H9 (cell line): Measurements from ENCODE around the gene B3GNT7. TPM values are rescaled to one million over a fixed set of nuclear protein-coding genes. Genes with fewer than 3 reads are reported as not detected.

Experiments
- DNase-seq: peaks from one replicate; pipeline ENCODE4 v3.0.0-alpha.2; 2017
- H2AFZ ChIP-seq: one replicate; pipeline ENCODE4 v1.6.1; 2013; ENCODE audit warnings: mild to moderate bottlenecking, low read length, control low read depth, moderate library complexity
- H2AK5ac ChIP-seq: 2 replicates; pipeline ENCODE4 v1.6.1; 2013; ENCODE audit warnings: low read length, control low read depth, mixed read lengths; ENCODE audit not compliant: insufficient read length
- H2BK120ac ChIP-seq: one replicate; pipeline ENCODE4 v1.6.1; 2013; ENCODE audit warnings: low read depth, mild to moderate bottlenecking, low read length, control low read depth, inconsistent platforms; ENCODE audit not compliant: poor library complexity, severe bottlenecking
- H2BK12ac ChIP-seq: 2 replicates; pipeline ENCODE4 v1.6.1; 2013; ENCODE audit warnings: low read length, control low read depth, mixed read lengths, low read depth; ENCODE audit not compliant: insufficient read length
- H2BK15ac ChIP-seq: 2 replicates; pipeline ENCODE4 v1.6.1; 2013; ENCODE audit warnings: low read depth, low read length, control low read depth
- H2BK20ac ChIP-seq: one replicate; pipeline ENCODE4 v1.6.1; 2013; ENCODE audit warnings: low read depth, mild to moderate bottlenecking, low read length, control low read depth, inconsistent platforms; ENCODE audit not compliant: poor library complexity, severe bottlenecking
- H2BK5ac ChIP-seq: 2 replicates; pipeline ENCODE4 v1.6.1; 2013; ENCODE audit warnings: low read length, control low read depth, mixed read lengths; ENCODE audit not compliant: insufficient read length
- H3K14ac ChIP-seq: 2 replicates; pipeline ENCODE4 v1.6.1; 2013; ENCODE audit warnings: low read length, control low read depth; ENCODE audit not compliant: insufficient read depth
- H3K18ac ChIP-seq: 2 replicates; pipeline ENCODE4 v1.6.1; 2013; ENCODE audit warnings: low read depth, mild to moderate bottlenecking, mixed read lengths, low read length, control low read depth; ENCODE audit not compliant: insufficient read length
- H3K23ac ChIP-seq: 2 replicates; pipeline ENCODE4 v1.6.1; 2013; ENCODE audit warnings: low read length, control low read depth, mixed read lengths, low read depth; ENCODE audit not compliant: insufficient read length
- H3K23me2 ChIP-seq: 2 replicates; pipeline ENCODE4 v1.6.1; 2013; ENCODE audit warnings: low read depth, mild to moderate bottlenecking, mixed read lengths, low read length, control low read depth; ENCODE audit not compliant: insufficient read length, poor library complexity, severe bottlenecking
- H3K27ac ChIP-seq: 2 replicates; pipeline ENCODE4 v1.5.1; 2013; ENCODE audit warnings: low read length, control low read depth, mixed read lengths, low read depth; ENCODE audit not compliant: insufficient read length
- H3K27me3 ChIP-seq: 2 replicates; pipeline ENCODE4 v1.6.1; 2013; ENCODE audit warnings: low read length, control low read depth, inconsistent platforms; ENCODE audit not compliant: insufficient read depth
- H3K4ac ChIP-seq: 2 replicates; pipeline ENCODE4 v1.6.1; 2013; ENCODE audit warnings: low read depth, mild to moderate bottlenecking, control low read depth, inconsistent platforms, low read length, moderate library complexity
- H3K4me1 ChIP-seq: 2 replicates; pipeline ENCODE4 v1.6.1; 2013; ENCODE audit warnings: low read length, control low read depth, inconsistent platforms; ENCODE audit not compliant: insufficient read depth
- H3K4me2 ChIP-seq: 2 replicates; pipeline ENCODE4 v1.6.1; 2013; ENCODE audit warnings: low read length, control low read depth, mixed read lengths; ENCODE audit not compliant: insufficient read length, insufficient read depth
- H3K56ac ChIP-seq: 2 replicates; pipeline ENCODE4 v1.6.1; 2013; ENCODE audit warnings: low read depth, mild to moderate bottlenecking, mixed read lengths, low read length, control low read depth; ENCODE audit not compliant: insufficient read length
- H3K79me1 ChIP-seq: 2 replicates; pipeline ENCODE4 v1.6.1; 2013; ENCODE audit warnings: low read depth, mild to moderate bottlenecking, moderate library complexity, low read length, control low read depth, inconsistent platforms; ENCODE audit not compliant: insufficient read depth, poor library complexity, severe bottlenecking
- H3K79me2 ChIP-seq: 2 replicates; pipeline ENCODE4 v1.6.1; 2013; ENCODE audit warnings: low read length, control low read depth, inconsistent platforms; ENCODE audit not compliant: insufficient read depth
- H3K9ac ChIP-seq: 2 replicates; pipeline ENCODE4 v1.6.1; 2013; ENCODE audit warnings: low read length, control low read depth, mixed read lengths; ENCODE audit not compliant: insufficient read length; ENCODE audit errors: extremely low read depth
- H3K9me3 ChIP-seq: one replicate; pipeline ENCODE4 v1.6.1; 2013; ENCODE audit warnings: low read depth, low read length, inconsistent platforms; ENCODE audit not compliant: control insufficient read depth
- H3T11ph ChIP-seq: one replicate; pipeline ENCODE4 v1.6.1; 2013; ENCODE audit warnings: mild to moderate bottlenecking, low read length, control low read depth, inconsistent platforms
- H4K20me1 ChIP-seq: one replicate; pipeline ENCODE4 v1.6.1; 2013; ENCODE audit not compliant: control insufficient read depth, insufficient read length, insufficient read depth
- H4K5ac ChIP-seq: 2 replicates; pipeline ENCODE4 v1.6.1; 2013; ENCODE audit warnings: low read depth, mild to moderate bottlenecking, mixed read lengths, low read length, control low read depth; ENCODE audit not compliant: insufficient read length
- H4K8ac ChIP-seq: replicated peaks from 2 replicates; pipeline ENCODE4 v1.6.1; 2013; ENCODE audit warnings: low read length, control low read depth, mixed read lengths, low read depth; ENCODE audit not compliant: insufficient read length
- H4K91ac ChIP-seq: 2 replicates; pipeline ENCODE4 v1.6.1; 2013; ENCODE audit warnings: low read depth, mild to moderate bottlenecking, moderate library complexity, mixed read lengths, low read length, control low read depth; ENCODE audit not compliant: insufficient read length
- H3K27ac Mint-ChIP-seq, 3 experiments: 2 replicates in 2 of 3; 3 replicates in 1 of 3; pipeline ENCODE4 v1.8.0; 2020 to 2021; ENCODE audit warnings: mixed read lengths in 3 of 3, mild to moderate bottlenecking in 1 of 3, moderate library complexity in 1 of 3
- H3K27me3 Mint-ChIP-seq: 2 replicates; pipeline ENCODE4 v1.8.0; 2021; ENCODE audit warnings: low read depth, mild to moderate bottlenecking, moderate library complexity, mixed read lengths
- H3K36me3 Mint-ChIP-seq, 3 experiments: 2 replicates in 2 of 3; 3 replicates in 1 of 3; pipeline ENCODE4 v1.8.0; 2020 to 2021; ENCODE audit warnings: low read depth in 3 of 3, mixed read lengths in 3 of 3; ENCODE audit not compliant: insufficient read depth in 1 of 3
- H3K4me1 Mint-ChIP-seq, 2 experiments: 2 replicates each; pipeline ENCODE4 v1.8.0; 2020; ENCODE audit warnings: mixed read lengths in 2 of 2
- H3K4me3 Mint-ChIP-seq, 2 experiments: 2 replicates in 1 of 2; 3 replicates in 1 of 2; pipeline ENCODE4 v1.8.0; 2020 to 2021; ENCODE audit warnings: mild to moderate bottlenecking in 2 of 2, mixed read lengths in 2 of 2, moderate library complexity in 1 of 2
- H3K9me3 Mint-ChIP-seq, 2 experiments: 2 replicates in 1 of 2; 3 replicates in 1 of 2; pipeline ENCODE4 v1.8.0; 2020; ENCODE audit warnings: mild to moderate bottlenecking in 2 of 2, mixed read lengths in 2 of 2, moderate library complexity in 1 of 2
- WGBS: extraction: QIAGEN DNeasy Blood & Tissue Kit; methylation state at CpG from one replicate; pipeline ENCODE4 v1.1.7; 2013; ENCODE audit warnings: missing lambda C conversion rate, low lambda C conversion rate, mixed read lengths; ENCODE audit not compliant: insufficient read length; ENCODE audit errors: extremely low coverage; 5-methylcytosine and 5-hydroxymethylcytosine counted together
- total RNA-seq: library from RNA; stranded (reverse); gene quantifications from 2 replicates; pipeline ENCODE4 v1.2.1, GENCODE V29; 2021
- TF ChIP-seq, protein P1 (sequence below): fragments of 200-600 bp; sonication (generic); conservative IDR thresholded peaks from 3 replicates; pipeline ENCODE4 v1.8.0; 2021; ENCODE audit warnings: antibody characterized with exemption, mild to moderate bottlenecking

B3GNT7 gene
- total RNA-seq, 1 experiment from 2014 or later: 42.2 TPM

DNA sequence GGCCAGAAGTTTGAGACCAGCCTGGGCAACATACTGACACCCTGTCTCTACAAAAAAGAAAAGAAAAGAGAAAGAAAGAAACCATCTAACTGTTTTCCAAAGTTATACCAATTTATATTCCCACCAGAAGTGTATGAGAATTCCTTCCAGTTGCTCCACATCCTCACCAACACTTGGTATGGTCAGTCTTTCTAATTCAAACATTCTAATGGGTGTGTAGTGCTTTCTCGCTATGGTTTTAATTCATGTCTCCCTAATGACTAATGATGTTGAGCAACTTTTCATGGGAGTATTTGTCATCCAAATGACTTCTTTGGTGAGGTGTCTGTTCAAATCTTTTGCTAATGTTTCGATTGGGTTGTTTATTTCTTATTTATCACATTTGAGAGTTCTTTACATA lies 10.5 kb upstream of the B3GNT7 start:
- Histone ChIP-seq H3K4me1 (no peaks in the 10 kb centered on the region), H4K8ac (no peak overlapping the region), H4K20me1 (no peaks in the 10 kb centered on the region), H3K27me3 (no peaks in the 10 kb centered on the region), H3K79me1 (no peaks in the 10 kb centered on the region), H3K56ac (no peak overlapping the region), H2BK5ac (no peak overlapping the region), H3K18ac (no peak overlapping the region), H4K91ac (no peak overlapping the region), H3K27ac (no peak overlapping the region), H2BK12ac (no peak overlapping the region), H3K4me2 (no peak overlapping the region), H3K9ac (no peak overlapping the region), H2BK20ac (no peak overlapping the region), H4K5ac (no peak overlapping the region), H3K23ac (no peak overlapping the region), H3K9me3 (no peaks in the 10 kb centered on the region), H3K23me2 (no peaks in the 10 kb centered on the region), H3K14ac (no peak overlapping the region), H3K79me2 (no peaks in the 10 kb centered on the region), H2BK120ac (no peak overlapping the region), H2AFZ (no peak overlapping the region), H3T11ph (no peak overlapping the region), H3K4ac (no peak overlapping the region), H2AK5ac (no peak overlapping the region), H2BK15ac (no peak overlapping the region)
- no peak overlapping the region for H3K4me3 Mint-ChIP-seq
- TF ChIP-seq, protein P1, sequence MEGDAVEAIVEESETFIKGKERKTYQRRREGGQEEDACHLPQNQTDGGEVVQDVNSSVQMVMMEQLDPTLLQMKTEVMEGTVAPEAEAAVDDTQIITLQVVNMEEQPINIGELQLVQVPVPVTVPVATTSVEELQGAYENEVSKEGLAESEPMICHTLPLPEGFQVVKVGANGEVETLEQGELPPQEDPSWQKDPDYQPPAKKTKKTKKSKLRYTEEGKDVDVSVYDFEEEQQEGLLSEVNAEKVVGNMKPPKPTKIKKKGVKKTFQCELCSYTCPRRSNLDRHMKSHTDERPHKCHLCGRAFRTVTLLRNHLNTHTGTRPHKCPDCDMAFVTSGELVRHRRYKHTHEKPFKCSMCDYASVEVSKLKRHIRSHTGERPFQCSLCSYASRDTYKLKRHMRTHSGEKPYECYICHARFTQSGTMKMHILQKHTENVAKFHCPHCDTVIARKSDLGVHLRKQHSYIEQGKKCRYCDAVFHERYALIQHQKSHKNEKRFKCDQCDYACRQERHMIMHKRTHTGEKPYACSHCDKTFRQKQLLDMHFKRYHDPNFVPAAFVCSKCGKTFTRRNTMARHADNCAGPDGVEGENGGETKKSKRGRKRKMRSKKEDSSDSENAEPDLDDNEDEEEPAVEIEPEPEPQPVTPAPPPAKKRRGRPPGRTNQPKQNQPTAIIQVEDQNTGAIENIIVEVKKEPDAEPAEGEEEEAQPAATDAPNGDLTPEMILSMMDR: no peak
- no peak overlapping the region for H3K27ac Mint-ChIP-seq
- peaks cover 5% of the 10 kb centered on the region; the same call in 1 of the 2 replicates for H3K27me3 Mint-ChIP-seq
- no CpG with 5 or more reads among the region's 2 CpGs for WGBS
- H3K36me3 Mint-ChIP-seq: peaks cover 7 to 10% (median 8%) of the 10 kb centered on the region in 3 experiments
- H3K9me3 Mint-ChIP-seq: peaks cover 10 to 15% of the 10 kb centered on the region in 2 experiments
- no peak for DNase-seq
- peaks cover 3 to 15% of the 10 kb centered on the region in 2 experiments for H3K4me1 Mint-ChIP-seq
